GM12878 (cell line): ENCODE measurements around the gene NMUR1. TPM values are rescaled to one million over a fixed set of nuclear protein-coding genes. Genes with fewer than 3 reads are reported as not detected.

Experiments
- ATF3 ChIP-seq: IDR thresholded peaks from 2 replicates; pipeline ENCODE4 v1.6.1; 2011; ENCODE audit warnings: low read depth, mild to moderate bottlenecking, low read length, moderate library complexity, borderline replicate concordance; ENCODE audit errors: extremely low read depth
- E2F8 ChIP-seq: fragments of 450-650 bp; IDR thresholded peaks from 2 replicates; pipeline ENCODE4 v1.6.1; 2018; ENCODE audit warnings: mild to moderate bottlenecking, low read depth, moderate library complexity; ENCODE audit not compliant: partially characterized antibody
- EZH2 ChIP-seq: IDR thresholded peaks from 2 replicates; pipeline ENCODE4 v1.6.1; 2012; ENCODE audit warnings: low read depth, mild to moderate bottlenecking, control low read depth, inconsistent platforms, low read length, borderline replicate concordance; ENCODE audit not compliant: control insufficient read depth
- NFIC ChIP-seq: IDR thresholded peaks from 2 replicates; pipeline ENCODE4 v1.6.1; 2012; ENCODE audit warnings: low read depth, mild to moderate bottlenecking, inconsistent platforms, low read length, moderate library complexity
- RB1 ChIP-seq: fragments of 450-650 bp; formaldehyde crosslinking; IDR thresholded peaks from 2 replicates; pipeline ENCODE4 v1.6.1; 2017; ENCODE audit warnings: mild to moderate bottlenecking, borderline replicate concordance
- RELB ChIP-seq: fragments of 450-650 bp; IDR thresholded peaks from 2 replicates; pipeline ENCODE4 v1.6.1; 2017; ENCODE audit warnings: low read depth, mild to moderate bottlenecking, moderate library complexity
- ZBTB33 ChIP-seq: fragments of 450-650 bp; IDR thresholded peaks from 2 replicates; pipeline ENCODE4 v1.6.1; 2017; ENCODE audit warnings: mild to moderate bottlenecking
- ZBTB40 ChIP-seq: fragments of 450-650 bp; IDR thresholded peaks from 2 replicates; pipeline ENCODE4 v1.6.1; 2016; ENCODE audit warnings: mild to moderate bottlenecking, moderate library complexity, borderline replicate concordance
- ZNF687 ChIP-seq: fragments of 450-650 bp; IDR thresholded peaks from 2 replicates; pipeline ENCODE4 v1.6.1; 2017; ENCODE audit warnings: mild to moderate bottlenecking, moderate library complexity
- ZZZ3 ChIP-seq: IDR thresholded peaks from 2 replicates; pipeline ENCODE4 v1.6.1; 2011; ENCODE audit warnings: low read depth; ENCODE audit not compliant: control insufficient read depth, insufficient read length
- polyA plus RNA-seq, 11 experiments: library from polyadenylated mRNA; depleted of rRNA in 4 of 11; unstranded in 6 of 11; stranded (reverse) in 5 of 11; fragments of >200 nt; fragmentation: Nextera tagmentation in 4 of 11; fragmentation: Illumina TruSeq in 1 of 11; extraction: Ambion mirVana in 4 of 11; extraction: Trizol in 1 of 11; gene quantifications; 1 replicate in 1 of 11; 2 replicates in 10 of 11; pipeline versions ENCODE4 v1.2.1 to v1.2.3, GENCODE V29; 2011 to 2016; ENCODE audit warnings: inconsistent platforms in 2 of 11, missing spikeins in 2 of 11, low read depth in 1 of 11
- total RNA-seq, 4 experiments: library from RNA; depleted of rRNA in 3 of 4; stranded (reverse); fragments of >200 nt in 3 of 4; fragmentation: Illumina TruSeq in 1 of 4; extraction: Trizol in 1 of 4; gene quantifications; 2 replicates each; pipeline versions ENCODE4 v1.2.1 to v1.2.3, GENCODE V29; 2013 to 2021

The NMUR1 gene
- total and polyA plus RNA-seq, 10 of the 15 experiments (the other 5 are each of a cell fraction or from before 2014, with no cell fraction given): under 0.01 to 0.08 (median 0.02) TPM; not detected in 5

GRCh38 chr2:231514225-231514950 is 15.9 kb downstream of the NMUR1 start (continued):
- TF ChIP-seq ZNF687 (peak; percentile 71), RB1 (no peak; the same call in 1 of the 2 replicates), ZBTB33 (no peak), ZZZ3 (no peak), ATF3 (no peak), NFIC (no peak), ZBTB40 (0 out of 2 replicates have a peak, but pooled peaks have one; percentile 50), EZH2 (no peak), RELB (peak; percentile 8; the same call in 1 of the 2 replicates), E2F8 (no peak)
